ENCODE results near the gene SHROOM3.

SHROOM3 gene

DNA sequence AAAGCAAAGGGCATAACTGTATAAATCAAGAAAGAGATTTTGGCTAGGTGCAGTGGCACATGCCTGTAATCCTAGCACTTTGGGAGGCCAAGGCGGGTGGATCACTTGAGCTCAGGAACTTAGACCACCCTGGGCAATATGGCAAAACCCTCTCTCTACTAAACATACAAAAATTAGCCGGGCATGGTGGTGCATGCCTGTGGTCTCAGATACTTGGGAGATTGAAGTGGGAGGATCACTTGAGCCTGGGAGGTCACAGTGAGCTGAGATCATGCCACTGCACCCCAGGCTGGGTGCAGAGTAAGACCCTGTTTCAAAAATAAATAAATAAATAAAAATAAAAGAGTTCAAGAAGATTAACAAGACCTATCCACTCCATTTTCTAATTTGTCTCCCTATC, 235.6 kb downstream of the SHROOM3 start:
- Histone ChIP-seq H3K27me3 (ENCODE audit: control insufficient read depth, insufficient read depth, low read length) (no peaks in the 10 kb centered on the region), H3K4me1 (ENCODE audit: control insufficient read depth, insufficient read depth, low read length) (no peaks in the 10 kb centered on the region), H3K4me3 (ENCODE audit: low read length) (no peak overlapping the region), H3K27ac (ENCODE audit: low read length) (no peak overlapping the region), H3K9me3 (ENCODE audit: control insufficient read depth, insufficient read depth, low read length) (no peaks in the 10 kb centered on the region), H3K36me3 (ENCODE audit: control insufficient read depth, insufficient read depth, low read length) (no peaks in the 10 kb centered on the region)
- no CpG with 5 or more reads among the region's 2 CpGs for WGBS (ENCODE audit: insufficient coverage, insufficient read length)
- DNase-seq (ENCODE audit: low read depth, low spot score): no peak

DNA sequence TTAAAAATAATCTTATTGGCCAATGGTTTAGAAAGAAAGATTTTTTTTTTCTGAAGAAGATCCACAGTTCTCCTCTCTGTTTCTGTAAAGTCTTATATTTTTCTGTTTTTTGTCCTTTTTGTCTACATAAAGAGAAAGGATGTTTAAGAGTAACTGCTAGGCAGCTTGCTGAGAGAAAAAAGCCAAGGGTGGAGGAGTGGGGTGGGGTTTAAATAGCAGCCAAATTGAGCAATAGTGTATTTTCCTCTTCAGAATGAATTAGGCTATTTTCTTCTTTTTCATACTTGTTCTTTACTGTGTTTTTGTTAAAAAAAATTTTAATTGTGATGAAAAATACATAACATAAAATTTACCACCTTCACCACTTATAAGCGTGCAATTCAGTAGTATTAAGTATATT, 238.3 kb downstream of the SHROOM3 start:
- H3K27ac ChIP-seq (ENCODE audit: low read length): no peak overlapping the region
- WGBS (ENCODE audit: insufficient coverage, insufficient read length): no CpG with 5 or more reads among the region's 1 CpG
- no peaks in the 10 kb centered on the region for H3K36me3 ChIP-seq (ENCODE audit: control insufficient read depth, insufficient read depth, low read length)
- H3K4me1 ChIP-seq (ENCODE audit: control insufficient read depth, insufficient read depth, low read length): no peaks in the 10 kb centered on the region
- DNase-seq (ENCODE audit: low read depth, low spot score): no peak
- H3K9me3 ChIP-seq (ENCODE audit: control insufficient read depth, insufficient read depth, low read length): no peaks in the 10 kb centered on the region
- H3K4me3 ChIP-seq (ENCODE audit: low read length): no peak overlapping the region
- H3K27me3 ChIP-seq (ENCODE audit: control insufficient read depth, insufficient read depth, low read length): no peaks in the 10 kb centered on the region

DNA sequence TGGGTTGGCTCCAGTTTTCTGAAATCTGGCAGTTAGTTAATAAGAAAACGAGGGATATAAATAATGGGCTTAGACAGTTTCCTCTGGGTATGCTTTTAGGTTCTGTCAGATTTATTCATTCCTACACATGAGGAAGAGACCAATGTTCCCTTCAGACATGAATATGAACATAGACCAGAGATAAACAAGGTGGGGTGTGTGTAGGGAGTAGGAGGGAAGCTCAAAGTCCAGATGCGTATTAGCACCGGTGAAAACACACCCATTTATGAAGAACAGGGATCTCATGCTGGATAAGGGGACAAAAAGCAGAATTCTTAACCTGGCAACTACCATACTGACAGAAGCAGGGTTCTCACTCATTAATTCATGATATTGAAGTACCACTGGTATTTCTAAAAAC, 240.0 kb downstream of the SHROOM3 start:
- no CpG with 5 or more reads among the region's 3 CpGs for WGBS (ENCODE audit: insufficient coverage, insufficient read length)

DNA sequence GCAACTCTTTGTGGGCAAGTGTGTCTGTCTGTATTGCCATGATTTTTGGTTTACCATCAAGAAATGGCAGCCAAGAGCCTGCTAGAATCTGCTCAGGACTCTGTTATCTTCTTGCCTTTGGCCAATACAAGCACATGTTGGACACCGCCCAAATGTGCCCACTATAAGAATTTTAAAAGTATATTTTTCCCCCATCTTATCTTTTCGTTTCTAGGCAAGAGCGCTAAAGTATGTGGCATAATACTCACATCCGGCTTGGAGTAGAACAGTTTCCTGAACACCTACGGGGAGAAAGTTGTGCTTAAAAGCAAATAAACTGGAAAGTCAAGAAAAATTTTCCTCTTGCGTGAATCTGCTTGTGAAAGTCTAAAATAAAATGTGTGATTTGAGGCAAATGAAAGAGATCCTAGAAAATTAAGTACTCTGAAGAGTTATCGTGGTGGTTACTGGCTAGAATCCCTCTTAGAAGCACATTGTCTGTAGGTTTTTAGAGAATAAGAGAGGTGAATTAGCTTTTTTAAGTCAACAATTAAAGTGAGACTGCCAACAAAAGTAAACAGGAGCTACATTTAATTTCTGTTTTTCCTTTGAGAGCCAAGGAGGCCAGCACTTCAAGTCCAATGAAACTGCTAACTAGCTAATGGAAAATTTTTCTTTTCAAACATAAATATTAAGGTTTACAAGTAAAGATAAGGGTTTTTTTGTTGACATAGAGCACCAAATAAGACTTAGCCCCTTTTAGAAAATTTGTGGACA, 242.7 kb downstream of the SHROOM3 start:
- Histone ChIP-seq H3K9me3 (ENCODE audit: control insufficient read depth, insufficient read depth, low read length) (no peaks in the 10 kb centered on the region), H3K27me3 (ENCODE audit: control insufficient read depth, insufficient read depth, low read length) (peaks cover 2% of the 10 kb centered on the region; the same call in 1 of the 2 replicates), H3K27ac (ENCODE audit: low read length) (no peak overlapping the region), H3K4me3 (ENCODE audit: low read length) (no peak overlapping the region), H3K4me1 (ENCODE audit: control insufficient read depth, insufficient read depth, low read length) (no peaks in the 10 kb centered on the region), H3K36me3 (ENCODE audit: control insufficient read depth, insufficient read depth, low read length) (no peaks in the 10 kb centered on the region)
- DNase-seq (ENCODE audit: low read depth, low spot score): no peak
- no CpG with 5 or more reads among the region's 7 CpGs for WGBS (ENCODE audit: insufficient coverage, insufficient read length)

More for the DNA sequence above, 240.0 kb downstream of the SHROOM3 start:
- Histone ChIP-seq H3K9me3 (ENCODE audit: control insufficient read depth, insufficient read depth, low read length) (no peaks in the 10 kb centered on the region), H3K27me3 (ENCODE audit: control insufficient read depth, insufficient read depth, low read length) (no peaks in the 10 kb centered on the region), H3K36me3 (ENCODE audit: control insufficient read depth, insufficient read depth, low read length) (no peaks in the 10 kb centered on the region), H3K4me3 (ENCODE audit: low read length) (no peak overlapping the region), H3K4me1 (ENCODE audit: control insufficient read depth, insufficient read depth, low read length) (no peaks in the 10 kb centered on the region), H3K27ac (ENCODE audit: low read length) (no peak overlapping the region)
- DNase-seq (ENCODE audit: low read depth, low spot score): no peak

DNA sequence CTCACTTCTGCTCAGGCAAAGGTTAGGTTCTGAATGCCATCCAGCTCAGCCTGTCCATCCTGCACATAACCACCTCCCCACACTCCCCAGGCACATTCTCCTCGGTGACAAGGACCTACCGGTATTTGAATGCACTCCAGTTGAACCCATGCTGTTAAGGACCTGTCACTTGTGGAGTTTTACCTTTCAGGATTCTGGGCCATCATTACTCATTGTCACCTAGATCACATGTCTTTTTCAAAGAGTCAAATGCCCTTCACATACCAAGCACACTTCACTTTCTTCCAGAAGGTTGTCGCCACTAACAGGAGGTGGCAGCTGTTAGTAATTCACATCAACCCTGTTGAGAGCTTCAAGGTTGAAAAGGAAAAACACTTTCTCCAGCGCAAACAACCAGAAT, 244.7 kb downstream of the SHROOM3 start:
- WGBS (ENCODE audit: insufficient coverage, insufficient read length): no CpG with 5 or more reads among the region's 4 CpGs
- H3K36me3 ChIP-seq (ENCODE audit: control insufficient read depth, insufficient read depth, low read length): no peaks in the 10 kb centered on the region
- peaks cover 2% of the 10 kb centered on the region; the same call in 1 of the 2 replicates for H3K27me3 ChIP-seq (ENCODE audit: control insufficient read depth, insufficient read depth, low read length)
- no peaks in the 10 kb centered on the region for H3K9me3 ChIP-seq (ENCODE audit: control insufficient read depth, insufficient read depth, low read length)
- no peak for DNase-seq (ENCODE audit: low read depth, low spot score)
- H3K4me3 ChIP-seq (ENCODE audit: low read length): no peak overlapping the region
- H3K4me1 ChIP-seq (ENCODE audit: control insufficient read depth, insufficient read depth, low read length): no peaks in the 10 kb centered on the region
- no peak overlapping the region for H3K27ac ChIP-seq (ENCODE audit: low read length)

DNA sequence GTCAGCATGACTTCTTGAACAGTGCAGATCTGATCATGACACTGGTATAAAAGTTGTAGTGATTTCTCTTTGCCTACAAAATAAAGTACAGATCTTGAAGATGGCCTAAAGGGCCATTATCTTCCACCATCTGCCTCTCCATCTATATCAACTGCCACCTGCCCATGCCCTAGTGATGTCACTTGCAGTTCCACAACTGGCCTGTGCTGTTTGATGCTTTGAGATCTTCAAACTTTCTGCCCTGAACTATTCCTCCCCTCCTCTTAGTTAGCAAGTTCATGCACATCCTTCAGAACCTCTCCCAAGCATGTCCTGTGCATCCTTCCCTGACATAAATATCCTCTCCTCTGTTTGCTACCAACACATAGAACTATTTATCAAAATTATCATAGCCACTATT, 245.9 kb downstream of the SHROOM3 start:
- Histone ChIP-seq H3K4me1 (ENCODE audit: control insufficient read depth, insufficient read depth, low read length) (no peaks in the 10 kb centered on the region), H3K27me3 (ENCODE audit: control insufficient read depth, insufficient read depth, low read length) (peaks cover 2% of the 10 kb centered on the region; the same call in 1 of the 2 replicates), H3K9me3 (ENCODE audit: control insufficient read depth, insufficient read depth, low read length) (no peaks in the 10 kb centered on the region), H3K4me3 (ENCODE audit: low read length) (no peak overlapping the region), H3K27ac (ENCODE audit: low read length) (no peak overlapping the region), H3K36me3 (ENCODE audit: control insufficient read depth, insufficient read depth, low read length) (no peaks in the 10 kb centered on the region)
- DNase-seq (ENCODE audit: low read depth, low spot score): no peak

DNA sequence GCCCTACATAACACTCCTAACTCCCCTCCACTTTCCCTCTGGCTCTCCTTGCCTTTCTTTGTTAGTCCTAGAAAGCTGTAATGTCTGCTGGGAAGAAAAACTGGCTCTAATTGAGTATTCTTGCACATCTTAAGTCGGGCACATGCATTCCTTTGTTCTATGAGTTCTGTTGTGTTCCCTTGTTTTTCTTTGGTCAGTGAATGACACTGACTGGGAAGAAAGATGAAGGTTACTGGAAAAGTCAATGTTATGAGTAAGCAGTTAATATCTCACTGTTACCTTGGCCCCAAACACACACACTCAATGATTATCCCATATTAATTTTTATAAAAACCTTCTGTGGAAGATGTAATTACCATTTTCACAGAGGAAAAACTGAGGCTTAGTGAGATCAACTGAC, 247.0 kb downstream of the SHROOM3 start:
- no peak overlapping the region for H3K27ac ChIP-seq (ENCODE audit: low read length)

DNA sequence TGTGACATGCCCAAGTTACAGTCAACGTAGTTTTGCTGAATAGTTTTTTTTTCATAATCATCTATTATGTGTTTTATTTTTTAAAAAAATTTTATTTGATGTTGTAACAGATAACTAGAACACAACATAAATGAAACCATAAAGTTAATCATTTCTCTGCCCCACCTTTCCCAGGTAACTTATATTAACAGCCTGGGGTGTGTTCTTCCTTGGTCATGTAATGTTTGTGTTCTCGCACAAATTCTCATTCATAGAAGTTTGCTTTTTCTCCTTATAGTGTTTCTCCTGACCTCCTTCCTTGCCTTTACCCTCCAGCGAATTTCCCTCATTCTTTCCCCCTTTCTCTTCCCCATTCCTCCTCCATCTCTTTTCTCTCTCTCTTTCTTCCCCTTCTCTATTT, 248.1 kb downstream of the SHROOM3 start:
- Histone ChIP-seq H3K36me3 (ENCODE audit: control insufficient read depth, insufficient read depth, low read length) (no peaks in the 10 kb centered on the region), H3K27ac (ENCODE audit: low read length) (no peak overlapping the region), H3K4me3 (ENCODE audit: low read length) (no peak overlapping the region), H3K4me1 (ENCODE audit: control insufficient read depth, insufficient read depth, low read length) (no peaks in the 10 kb centered on the region), H3K9me3 (ENCODE audit: control insufficient read depth, insufficient read depth, low read length) (no peaks in the 10 kb centered on the region), H3K27me3 (ENCODE audit: control insufficient read depth, insufficient read depth, low read length) (peaks cover 2% of the 10 kb centered on the region; the same call in 1 of the 2 replicates)
- 100% methylated on average over 1 of the region's 3 CpGs for WGBS (ENCODE audit: insufficient coverage, insufficient read length)
- no peak for DNase-seq (ENCODE audit: low read depth, low spot score)

More for the DNA sequence above, 247.0 kb downstream of the SHROOM3 start:
- WGBS (ENCODE audit: insufficient coverage, insufficient read length): no CpG with 5 or more reads among the region's 1 CpG
- Histone ChIP-seq H3K27me3 (ENCODE audit: control insufficient read depth, insufficient read depth, low read length) (peaks cover 2% of the 10 kb centered on the region; the same call in 1 of the 2 replicates), H3K36me3 (ENCODE audit: control insufficient read depth, insufficient read depth, low read length) (no peaks in the 10 kb centered on the region), H3K9me3 (ENCODE audit: control insufficient read depth, insufficient read depth, low read length) (no peaks in the 10 kb centered on the region), H3K4me1 (ENCODE audit: control insufficient read depth, insufficient read depth, low read length) (no peaks in the 10 kb centered on the region), H3K4me3 (ENCODE audit: low read length) (no peak overlapping the region)
- no peak for DNase-seq (ENCODE audit: low read depth, low spot score)

DNA sequence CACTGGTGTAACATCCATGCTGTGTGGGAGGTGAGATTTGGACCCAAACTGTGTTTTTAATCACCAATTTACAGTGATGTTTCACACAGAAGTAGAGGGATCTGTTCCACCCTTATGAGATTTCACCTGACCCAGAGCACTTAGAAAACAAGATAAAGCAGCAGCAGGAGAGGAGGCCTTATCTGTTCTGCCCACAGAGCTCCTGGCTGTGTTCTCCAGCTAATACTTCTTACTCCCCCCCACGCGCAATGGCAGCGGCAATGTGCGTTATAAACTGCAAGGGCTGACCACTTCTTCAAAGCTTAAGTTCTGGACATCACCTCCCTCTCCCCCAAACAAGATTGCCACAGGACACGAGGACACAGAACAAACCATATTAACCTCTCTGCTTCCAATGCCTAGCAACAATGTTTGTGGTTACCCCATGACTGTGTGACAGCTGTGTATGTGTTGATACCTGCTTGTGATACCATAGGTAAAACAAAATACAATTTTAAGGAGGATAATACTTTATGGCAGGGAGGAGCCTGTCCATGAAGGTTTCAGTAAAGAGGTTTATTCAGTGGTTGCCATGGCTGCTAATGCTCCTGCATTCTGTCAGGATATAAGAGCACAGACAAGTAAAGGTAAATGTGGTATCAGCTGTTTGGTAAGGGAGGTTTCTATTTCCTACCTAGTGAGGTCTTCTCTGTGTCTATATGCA, 252.9 kb downstream of the SHROOM3 start:
- H3K36me3 ChIP-seq (ENCODE audit: control insufficient read depth, insufficient read depth, low read length): no peaks in the 10 kb centered on the region
- no peaks in the 10 kb centered on the region for H3K9me3 ChIP-seq (ENCODE audit: control insufficient read depth, insufficient read depth, low read length)
- no peak overlapping the region for H3K4me3 ChIP-seq (ENCODE audit: low read length)
- DNase-seq (ENCODE audit: low read depth, low spot score): no peak
- no peak overlapping the region for H3K27ac ChIP-seq (ENCODE audit: low read length)
- WGBS (ENCODE audit: insufficient coverage, insufficient read length): no CpG with 5 or more reads among the region's 5 CpGs
- H3K4me1 ChIP-seq (ENCODE audit: control insufficient read depth, insufficient read depth, low read length): no peaks in the 10 kb centered on the region
- H3K27me3 ChIP-seq (ENCODE audit: control insufficient read depth, insufficient read depth, low read length): no peaks in the 10 kb centered on the region

DNA sequence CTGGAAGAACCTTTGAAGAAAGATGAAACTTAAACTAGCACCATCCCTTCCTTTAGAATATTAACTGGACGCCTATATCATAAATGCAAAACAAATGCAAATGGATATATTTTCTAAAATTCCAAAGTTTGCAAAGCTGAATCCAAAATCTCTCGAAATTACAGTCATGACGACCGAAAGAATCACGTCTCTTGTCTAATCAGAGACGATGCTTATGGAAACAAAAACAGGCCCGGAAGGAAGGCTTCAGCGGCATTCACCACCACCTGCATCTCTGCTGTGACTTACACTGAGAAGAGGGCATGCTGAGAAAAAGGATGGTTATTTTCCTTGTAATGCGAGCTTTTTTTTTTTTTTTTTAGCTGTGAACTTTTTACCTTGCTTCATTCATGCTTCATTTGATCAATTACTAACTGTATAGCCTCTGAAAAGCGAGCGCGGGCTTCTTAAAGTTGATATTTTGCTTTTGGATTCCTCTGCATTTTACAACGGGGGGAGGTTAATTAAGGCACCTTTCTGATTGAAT, 253.7 kb downstream of the SHROOM3 start:
- WGBS (ENCODE audit: insufficient coverage, insufficient read length): no CpG with 5 or more reads among the region's 13 CpGs
- Histone ChIP-seq H3K27ac (ENCODE audit: low read length) (no peak overlapping the region), H3K9me3 (ENCODE audit: control insufficient read depth, insufficient read depth, low read length) (no peaks in the 10 kb centered on the region), H3K4me3 (ENCODE audit: low read length) (peak overlapping the region; percentile 72; the same call in 1 of the 2 replicates), H3K27me3 (ENCODE audit: control insufficient read depth, insufficient read depth, low read length) (no peaks in the 10 kb centered on the region), H3K4me1 (ENCODE audit: control insufficient read depth, insufficient read depth, low read length) (no peaks in the 10 kb centered on the region), H3K36me3 (ENCODE audit: control insufficient read depth, insufficient read depth, low read length) (no peaks in the 10 kb centered on the region)
- DNase-seq (ENCODE audit: low read depth, low spot score): no peak
